Measurements from ENCODE around the gene MXD3.
A peak's percentile ranks its signal among the peaks of the same experiment; 100 is the strongest.

Gene MXD3

DNA sequence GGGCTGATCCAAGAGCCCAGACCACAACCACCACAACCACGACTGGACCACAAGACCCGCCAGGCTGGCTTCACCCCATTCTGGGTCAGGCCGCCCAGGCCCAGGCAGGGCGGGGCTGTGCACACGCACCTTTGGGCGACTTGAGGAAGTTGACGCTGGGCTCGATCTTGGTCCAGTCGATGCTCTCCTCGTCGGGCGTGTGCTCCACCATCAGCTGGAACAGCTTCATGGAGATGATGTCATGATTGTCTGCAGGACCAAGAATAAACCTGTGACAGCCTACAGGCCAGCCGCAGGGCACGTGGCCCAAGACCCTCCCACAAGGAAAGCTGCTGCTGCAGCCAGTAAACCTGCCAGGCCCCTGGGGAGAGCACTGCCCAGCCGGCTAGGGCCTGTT is 22.5 kb upstream of the MXD3 start:
- Mint-ChIP-seq H3K27ac (no peak overlapping the region), H3K4me1 (ENCODE audit: low read depth) (peaks cover 2% of the 10 kb centered on the region), H3K36me3 (no peaks in the 10 kb centered on the region), H3K9me3 (ENCODE audit: low read depth) (no peaks in the 10 kb centered on the region), H3K27me3 (no peaks in the 10 kb centered on the region), H3K4me3 (no peak overlapping the region)

DNA sequence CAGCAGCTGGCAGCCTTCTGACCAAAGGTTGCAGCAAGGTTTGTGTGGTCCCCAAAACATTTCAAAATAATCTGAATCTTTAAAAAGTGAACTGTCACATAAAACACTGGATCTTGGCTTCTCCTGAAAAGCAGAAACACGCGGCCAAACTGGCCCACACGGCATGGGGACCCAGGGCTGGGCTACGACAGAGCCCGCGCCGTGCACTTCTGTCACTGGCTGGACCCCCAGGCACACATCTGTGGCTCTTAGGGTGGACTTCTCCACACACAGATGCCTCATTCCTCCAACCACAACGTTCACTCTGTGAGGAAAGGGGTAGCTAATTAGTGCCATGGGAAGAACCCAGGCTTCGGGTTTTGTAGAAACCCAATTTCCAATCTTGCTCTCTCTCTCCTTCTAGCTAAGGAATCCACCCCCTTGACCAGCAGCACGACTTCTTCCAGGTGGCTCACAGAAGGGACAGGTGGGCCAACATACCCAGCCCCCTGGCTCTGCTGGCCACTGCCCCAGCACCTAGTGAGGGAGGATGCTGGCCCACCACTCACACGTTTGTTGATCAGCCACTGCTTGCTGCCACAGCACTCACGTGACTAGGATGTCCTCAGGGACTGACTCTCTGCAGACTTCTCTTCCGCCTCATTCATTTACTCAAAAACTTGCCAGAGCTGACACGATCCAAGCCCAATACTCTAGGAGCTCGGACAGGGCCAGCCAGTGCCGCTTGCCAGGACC is 21.9 kb upstream of the MXD3 start:
- Mint-ChIP-seq H3K9me3 (ENCODE audit: low read depth) (no peaks in the 10 kb centered on the region), H3K27ac (no peak overlapping the region), H3K4me1 (ENCODE audit: low read depth) (peaks cover 2% of the 10 kb centered on the region), H3K4me3 (no peak overlapping the region), H3K36me3 (no peaks in the 10 kb centered on the region), H3K27me3 (no peaks in the 10 kb centered on the region)

DNA sequence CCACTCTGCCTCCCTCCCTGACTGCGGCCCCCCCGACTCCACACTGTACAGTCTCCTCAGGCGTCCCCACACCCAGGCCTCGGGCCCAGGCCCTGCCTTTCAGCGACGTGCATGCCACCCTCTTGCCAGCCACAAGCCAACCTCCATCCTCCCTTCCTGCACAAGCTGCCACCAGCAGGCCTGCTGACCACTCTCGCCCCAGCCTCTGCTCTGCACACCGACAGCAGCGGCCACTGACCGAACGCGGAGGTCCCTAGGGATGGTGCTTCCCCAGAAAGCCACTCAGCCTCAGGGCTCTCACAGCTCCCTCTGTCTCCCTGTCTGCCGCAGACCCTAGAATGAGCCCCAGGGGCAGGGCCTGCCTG is 21.2 kb upstream of the MXD3 start:
- H3K9me3 Mint-ChIP-seq (ENCODE audit: low read depth), result no peaks in the 10 kb centered on the region
- H3K4me1 Mint-ChIP-seq (ENCODE audit: low read depth), result peaks cover 4% of the 10 kb centered on the region
- H3K27ac Mint-ChIP-seq, result no peak overlapping the region
- no peak overlapping the region for H3K4me3 Mint-ChIP-seq
- no peaks in the 10 kb centered on the region for H3K36me3 Mint-ChIP-seq
- H3K27me3 Mint-ChIP-seq, result no peaks in the 10 kb centered on the region

DNA sequence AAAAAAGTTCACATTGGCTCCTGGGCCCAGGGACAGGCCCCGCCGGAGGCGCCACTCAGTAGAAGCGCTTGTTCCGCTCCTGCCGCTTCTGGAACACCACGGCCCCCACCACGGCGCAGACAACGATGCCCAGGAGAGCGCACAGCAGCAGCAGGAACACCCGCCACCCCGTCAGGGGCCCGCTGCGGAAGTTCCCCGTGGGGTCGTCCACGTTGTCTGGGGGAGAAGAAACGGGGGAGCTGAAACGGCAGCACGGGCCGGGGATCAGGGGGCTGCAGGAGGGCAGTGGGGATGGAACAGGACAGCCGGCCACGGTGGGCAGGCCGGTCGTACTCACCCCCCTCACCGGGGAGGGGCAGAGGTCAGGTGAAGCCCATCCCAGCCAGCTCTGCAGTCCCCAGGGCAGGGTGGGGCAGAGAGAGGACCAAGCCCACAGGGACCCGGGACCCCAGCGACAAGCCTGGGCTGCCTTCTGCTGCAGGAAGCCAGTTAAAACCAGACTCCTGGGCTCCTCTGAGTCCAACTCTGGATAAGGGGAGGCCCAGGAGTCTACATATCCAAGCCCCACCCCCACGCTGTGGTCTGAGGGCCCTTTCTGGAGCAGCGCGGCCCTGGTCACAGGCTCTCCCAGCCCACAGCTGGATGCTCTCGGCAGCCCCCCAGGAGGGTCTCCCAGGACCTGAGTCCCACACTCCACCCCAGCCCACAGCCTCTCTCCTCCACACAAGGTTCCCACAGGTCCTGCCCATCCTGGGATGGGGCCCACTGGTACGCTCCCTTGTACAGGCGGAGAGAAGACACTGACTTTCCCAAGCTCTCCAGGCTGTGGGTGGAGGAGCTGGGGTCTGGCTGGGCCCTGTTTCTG is 20.6 kb upstream of the MXD3 start:
- H3K36me3 Mint-ChIP-seq, result no peaks in the 10 kb centered on the region
- H3K9me3 Mint-ChIP-seq (ENCODE audit: low read depth), result no peaks in the 10 kb centered on the region
- H3K27me3 Mint-ChIP-seq, result no peaks in the 10 kb centered on the region
- H3K4me1 Mint-ChIP-seq (ENCODE audit: low read depth), result peaks cover 9% of the 10 kb centered on the region
- H3K4me3 Mint-ChIP-seq, result no peak overlapping the region
- no peak overlapping the region for H3K27ac Mint-ChIP-seq

DNA sequence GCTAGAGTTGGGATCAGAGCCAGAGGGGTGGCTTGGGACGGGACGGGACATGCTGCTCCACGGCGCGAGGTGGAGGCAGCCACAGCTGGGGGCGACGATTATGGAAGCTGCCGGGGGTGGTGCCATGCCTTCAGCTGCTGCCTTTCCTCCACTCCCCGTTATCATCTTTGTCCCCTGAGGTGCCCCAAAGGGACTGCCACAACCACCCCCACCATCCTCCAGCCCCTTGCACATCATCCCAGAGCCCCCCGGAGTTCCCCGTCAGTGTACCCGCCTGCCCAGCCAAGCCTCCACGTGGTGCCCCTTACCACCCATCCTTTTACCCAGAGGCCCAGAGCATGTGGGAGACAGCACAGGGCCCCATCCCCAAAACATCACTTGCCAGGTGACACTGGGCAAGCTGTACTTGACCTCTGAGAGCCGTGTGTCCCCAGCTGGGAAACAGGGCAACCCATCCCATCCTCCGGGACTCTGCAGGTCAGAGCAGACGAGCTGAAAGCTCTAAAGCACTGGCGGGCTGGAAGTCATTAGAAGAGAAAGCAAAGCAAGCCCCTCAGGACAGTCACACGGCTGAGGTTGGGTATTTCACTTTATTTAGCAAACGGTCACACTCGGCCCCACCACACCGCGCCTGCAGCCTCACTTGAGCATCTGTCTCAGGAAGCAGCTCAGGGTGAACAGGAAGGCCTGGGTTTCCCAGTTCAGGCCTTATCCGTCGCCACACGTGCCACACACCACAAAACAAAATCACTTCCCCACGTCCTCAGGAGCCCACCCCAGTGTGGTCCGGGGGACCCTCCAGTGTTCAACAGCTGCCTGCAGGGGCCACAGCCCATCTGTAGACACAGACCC is 19.5 kb upstream of the MXD3 start:
- Mint-ChIP-seq H3K36me3 (no peaks in the 10 kb centered on the region), H3K9me3 (ENCODE audit: low read depth) (no peaks in the 10 kb centered on the region), H3K27ac (peak overlapping the region; percentile 22), H3K27me3 (no peaks in the 10 kb centered on the region), H3K4me3 (no peak overlapping the region), H3K4me1 (ENCODE audit: low read depth) (peaks cover 10% of the 10 kb centered on the region)

DNA sequence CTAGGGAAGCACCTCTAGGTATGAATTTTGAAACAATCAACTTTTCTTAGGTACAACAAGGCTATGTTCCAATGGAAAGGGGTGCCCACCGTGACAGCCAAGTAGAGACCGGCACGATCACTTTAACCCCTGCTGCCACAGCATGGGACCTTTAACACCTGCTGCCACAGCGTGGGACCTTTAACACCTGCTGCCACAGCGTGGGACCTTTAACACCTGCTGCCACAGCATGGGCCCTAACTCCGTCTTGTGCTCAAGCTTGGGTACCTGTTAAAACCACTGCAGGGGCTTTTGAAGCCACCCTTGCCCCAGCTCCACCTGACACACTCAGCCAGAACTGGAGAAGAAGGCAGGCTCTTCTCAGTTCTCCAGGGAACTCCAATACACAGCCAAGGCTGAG is 18.2 kb upstream of the MXD3 start:
- Mint-ChIP-seq H3K9me3 (ENCODE audit: low read depth) (no peaks in the 10 kb centered on the region), H3K36me3 (no peaks in the 10 kb centered on the region), H3K4me1 (ENCODE audit: low read depth) (peaks cover 11% of the 10 kb centered on the region), H3K27me3 (no peaks in the 10 kb centered on the region), H3K27ac (no peak overlapping the region), H3K4me3 (no peak overlapping the region)

DNA sequence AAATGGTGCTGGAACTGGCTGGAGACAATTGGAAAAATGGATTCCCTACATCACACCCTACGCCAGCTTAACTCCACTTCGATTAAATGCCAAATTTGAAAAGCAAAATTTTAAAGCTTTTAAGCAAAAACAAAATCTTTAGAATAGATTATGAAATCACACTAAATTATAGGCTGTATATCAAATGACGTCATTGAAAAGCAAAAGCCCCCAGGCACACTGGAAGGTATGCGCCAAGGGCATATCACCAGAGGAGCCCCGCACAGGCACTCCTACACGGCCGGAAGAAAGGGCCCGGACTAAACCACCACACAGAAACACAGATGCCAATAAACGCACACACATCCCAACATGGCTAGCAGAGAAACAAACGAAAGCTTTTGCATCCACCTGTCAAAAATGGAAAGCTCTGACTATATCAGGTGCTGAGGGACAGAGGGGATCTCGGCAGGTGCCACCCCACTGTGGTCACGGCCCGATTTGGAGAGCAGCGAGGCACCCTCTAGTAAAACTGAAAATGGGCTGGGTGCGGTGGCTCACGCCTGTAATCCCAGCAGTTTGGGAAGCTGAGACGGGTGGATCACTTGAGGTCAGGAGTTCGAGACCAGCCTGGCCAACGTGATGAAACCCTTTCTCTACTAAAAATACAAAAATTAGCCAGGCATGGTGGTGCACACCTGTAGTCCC is 17.0 kb upstream of the MXD3 start:
- peaks cover 11% of the 10 kb centered on the region for H3K4me1 Mint-ChIP-seq (ENCODE audit: low read depth)
- H3K36me3 Mint-ChIP-seq, result no peaks in the 10 kb centered on the region
- H3K9me3 Mint-ChIP-seq (ENCODE audit: low read depth), result no peaks in the 10 kb centered on the region
- no peak overlapping the region for H3K4me3 Mint-ChIP-seq
- no peaks in the 10 kb centered on the region for H3K27me3 Mint-ChIP-seq
- no peak overlapping the region for H3K27ac Mint-ChIP-seq

DNA sequence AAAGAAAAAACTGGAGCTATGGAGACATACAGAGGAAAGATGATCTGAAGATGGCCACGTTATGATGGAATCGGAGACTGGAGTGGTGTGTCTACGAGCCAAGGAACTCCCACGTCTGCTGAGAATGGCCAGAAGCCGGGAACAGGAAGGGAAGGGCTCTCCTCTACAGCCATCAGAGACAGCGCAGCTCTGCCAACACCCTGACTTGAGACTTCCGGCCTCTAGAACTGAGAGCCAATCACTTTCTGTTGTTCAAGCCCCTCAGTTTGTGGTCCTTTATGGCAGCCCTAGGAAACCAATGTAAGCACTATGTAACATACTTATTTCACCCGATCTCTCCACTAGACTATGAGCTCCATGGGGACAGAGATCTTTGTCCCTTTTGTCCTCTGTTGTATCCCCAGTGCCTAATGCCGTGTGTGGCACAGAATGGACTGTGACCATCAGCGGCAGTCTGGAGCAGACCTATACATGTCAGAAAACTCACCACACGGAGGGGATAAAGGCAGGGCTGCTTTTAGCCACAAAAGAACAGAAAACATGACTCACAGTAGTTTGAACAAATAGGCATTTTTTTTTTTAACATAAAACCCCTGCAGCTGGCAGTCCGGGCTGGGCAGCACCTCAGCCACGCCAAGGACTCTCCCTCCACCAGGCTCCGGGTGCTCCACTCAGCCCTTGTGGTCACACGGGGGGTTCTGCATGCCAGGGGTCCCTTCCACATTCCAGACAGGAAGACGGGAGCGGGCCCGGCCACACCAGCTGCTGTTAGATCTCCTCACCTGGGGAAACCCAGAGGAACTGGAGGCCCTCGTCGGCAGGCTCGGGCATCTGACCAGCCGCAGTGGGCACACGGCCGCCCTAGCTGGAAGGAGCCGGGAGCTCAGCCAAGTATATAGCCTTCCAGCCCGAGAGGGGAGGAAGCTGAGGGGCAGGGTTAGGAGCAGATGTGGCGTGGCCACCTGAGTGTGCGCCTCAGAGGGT is 16.1 kb upstream of the MXD3 start:
- Mint-ChIP-seq H3K4me1 (ENCODE audit: low read depth) (peaks cover 11% of the 10 kb centered on the region), H3K36me3 (no peaks in the 10 kb centered on the region), H3K27me3 (no peaks in the 10 kb centered on the region), H3K4me3 (peak overlapping the region; percentile 73), H3K9me3 (ENCODE audit: low read depth) (no peaks in the 10 kb centered on the region), H3K27ac (peak overlapping the region; percentile 54)

DNA sequence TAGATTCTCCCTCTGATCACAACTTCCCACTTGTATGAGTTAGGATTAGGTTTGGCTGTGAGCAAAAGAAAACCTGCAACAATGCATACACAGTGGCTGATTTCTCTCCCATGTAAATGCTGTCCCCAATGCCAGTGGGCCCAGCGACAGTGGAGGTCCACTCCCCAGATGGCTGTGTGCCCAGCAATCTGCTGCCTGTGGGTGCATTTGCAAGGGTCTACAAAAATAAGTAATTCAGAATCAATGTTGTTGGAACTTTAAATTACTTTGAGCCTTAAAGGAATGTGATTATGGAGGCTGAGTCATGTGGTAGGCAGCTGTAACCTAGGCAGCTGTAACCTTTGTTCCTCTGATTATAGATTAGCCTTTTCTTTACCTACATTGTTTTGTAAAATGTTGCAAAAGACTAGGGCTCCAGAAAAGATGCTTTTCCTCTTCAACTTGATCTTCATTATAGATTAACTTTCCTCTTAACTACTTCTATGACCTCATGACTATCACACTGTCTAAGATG is 14.2 kb upstream of the MXD3 start:
- Mint-ChIP-seq H3K36me3 (peaks cover 3% of the 10 kb centered on the region), H3K4me3 (no peak overlapping the region), H3K27ac (no peak overlapping the region), H3K27me3 (no peaks in the 10 kb centered on the region), H3K9me3 (ENCODE audit: low read depth) (no peaks in the 10 kb centered on the region), H3K4me1 (ENCODE audit: low read depth) (peaks cover 10% of the 10 kb centered on the region)

DNA sequence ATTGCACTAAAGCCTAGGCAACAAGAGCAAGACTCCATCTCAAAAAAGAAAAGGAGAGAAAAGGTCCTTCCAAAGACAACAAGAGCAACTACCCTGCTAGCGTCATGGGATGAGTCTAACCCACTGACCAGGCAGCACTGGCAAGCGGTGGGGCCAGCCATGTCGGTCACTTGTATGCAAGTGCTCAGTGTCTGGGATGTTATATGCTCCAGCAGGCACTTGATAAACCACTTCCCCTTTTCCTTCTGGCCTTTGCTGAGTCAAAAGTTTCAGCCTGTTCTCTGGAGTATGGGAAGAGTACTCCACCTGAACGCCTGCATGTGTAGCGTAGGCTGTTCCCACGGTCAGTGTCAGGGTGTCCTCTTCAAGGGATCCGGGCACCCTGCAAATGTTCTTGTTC is 9.2 kb upstream of the MXD3 start:
- H3K9me3 Mint-ChIP-seq (ENCODE audit: low read depth), result no peaks in the 10 kb centered on the region
- peaks cover 3% of the 10 kb centered on the region for H3K36me3 Mint-ChIP-seq
- H3K4me1 Mint-ChIP-seq (ENCODE audit: low read depth), result peaks cover 16% of the 10 kb centered on the region
- H3K4me3 Mint-ChIP-seq, result no peak overlapping the region
- no peaks in the 10 kb centered on the region for H3K27me3 Mint-ChIP-seq
- H3K27ac Mint-ChIP-seq, result no peak overlapping the region

DNA sequence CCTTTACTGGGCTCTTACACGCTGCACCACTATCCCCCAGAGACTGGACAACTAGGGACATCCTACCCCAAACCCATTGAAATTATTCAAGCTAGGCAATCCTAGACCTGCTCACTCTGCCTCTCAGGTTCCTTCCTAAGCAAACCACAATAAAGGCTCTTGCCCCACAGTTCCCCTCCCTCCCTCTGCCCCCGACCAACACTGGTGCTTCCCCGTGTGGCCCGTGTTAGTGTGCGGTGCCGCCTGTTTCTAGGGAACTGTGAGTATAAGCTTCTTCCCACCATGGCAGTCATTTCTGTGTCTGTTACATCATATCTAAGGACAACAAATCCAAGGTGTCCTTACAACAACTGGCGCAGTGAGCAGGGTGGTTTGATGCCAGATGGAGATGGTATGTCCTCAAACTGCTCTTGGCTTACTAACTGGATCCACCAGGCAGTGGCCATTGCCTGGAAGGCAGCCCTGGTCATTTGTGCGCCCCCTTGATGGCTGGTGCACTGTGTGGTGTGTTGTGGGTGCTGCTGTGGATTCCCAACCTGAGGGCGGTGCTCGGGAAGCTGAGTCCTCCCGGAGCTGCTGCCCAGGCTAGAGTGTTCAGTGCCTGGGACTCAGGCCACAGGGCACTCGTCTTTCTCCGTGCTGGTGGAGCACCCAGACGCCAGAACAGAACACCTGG is 8.4 kb upstream of the MXD3 start:
- Mint-ChIP-seq H3K27me3 (no peaks in the 10 kb centered on the region), H3K36me3 (peaks cover 3% of the 10 kb centered on the region), H3K4me1 (ENCODE audit: low read depth) (peaks cover 16% of the 10 kb centered on the region), H3K4me3 (no peak overlapping the region), H3K9me3 (ENCODE audit: low read depth) (no peaks in the 10 kb centered on the region), H3K27ac (no peak overlapping the region)

DNA sequence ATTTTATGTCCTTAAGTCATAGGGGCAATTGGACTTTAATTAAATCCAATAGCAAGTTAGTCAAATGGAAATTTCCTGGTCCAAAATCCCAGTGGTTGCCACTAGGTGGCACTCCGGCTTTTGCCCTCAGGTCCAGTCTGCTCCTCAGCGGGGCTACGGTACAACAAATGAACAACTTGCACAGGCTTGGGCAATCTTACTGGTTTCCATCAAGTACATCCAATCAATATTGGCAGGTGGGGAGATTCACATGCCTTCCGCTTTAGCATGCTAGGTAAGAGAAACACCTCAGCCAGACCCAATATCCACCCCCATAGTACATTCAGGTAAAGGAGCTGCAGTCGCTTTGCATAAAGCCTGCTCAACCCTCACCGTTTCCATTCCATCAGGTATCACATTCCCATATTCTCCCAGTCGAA is 6.3 kb upstream of the MXD3 start:
- H3K27me3 Mint-ChIP-seq, result no peaks in the 10 kb centered on the region
- no peak overlapping the region for H3K27ac Mint-ChIP-seq
- peaks cover 3% of the 10 kb centered on the region for H3K36me3 Mint-ChIP-seq
- H3K4me1 Mint-ChIP-seq (ENCODE audit: low read depth), result peaks cover 16% of the 10 kb centered on the region
- H3K9me3 Mint-ChIP-seq (ENCODE audit: low read depth), result no peaks in the 10 kb centered on the region
- no peak overlapping the region for H3K4me3 Mint-ChIP-seq

DNA sequence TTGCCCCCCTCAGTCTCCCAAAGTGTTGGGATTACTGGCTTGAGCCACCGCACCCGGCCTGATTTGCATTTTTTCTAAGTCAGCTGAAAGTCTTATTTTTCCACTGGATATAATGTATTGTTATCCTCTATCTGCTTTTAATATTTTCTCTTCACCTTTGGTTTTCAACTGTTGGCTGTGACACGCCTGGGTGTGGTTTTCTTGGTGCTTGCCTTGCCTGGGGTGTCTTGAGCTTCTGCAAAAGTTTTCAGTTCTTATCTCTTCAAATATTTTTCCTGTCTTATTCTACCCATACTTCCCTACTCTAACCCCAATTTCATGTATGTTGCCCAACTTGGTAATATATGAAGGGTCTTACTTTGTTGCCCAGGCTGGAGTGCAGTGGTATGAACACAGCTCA is 4.3 kb upstream of the MXD3 start:
- H3K27ac Mint-ChIP-seq, result no peak overlapping the region
- H3K4me1 Mint-ChIP-seq (ENCODE audit: low read depth), result peaks cover 22% of the 10 kb centered on the region
- H3K27me3 Mint-ChIP-seq, result no peaks in the 10 kb centered on the region
- no peaks in the 10 kb centered on the region for H3K9me3 Mint-ChIP-seq (ENCODE audit: low read depth)
- H3K4me3 Mint-ChIP-seq, result no peak overlapping the region
- H3K36me3 Mint-ChIP-seq, result no peaks in the 10 kb centered on the region
